ENCODE measurements around the gene MAST4. TPM values are rescaled to one million over a fixed set of nuclear protein-coding genes. Genes with fewer than 3 reads are reported as not detected.

The MAST4 gene
- total and polyA plus RNA-seq, 4 donors = 3.7 to 9.5 (median 6.5) TPM

- Histone ChIP-seq H3K4me3 (ENCODE audit: low read depth in 1 of 3, low read length in 3 of 3) (no peak overlapping the region), H3K9me3 (ENCODE audit: control insufficient read depth in 4 of 4, low read length in 3 of 4) (no peaks in the 10 kb centered on the region), H3K9ac (ENCODE audit: low read depth in 1 of 2, low read length in 2 of 2) (peak overlapping the region in 1 of 2 donors; percentile 33), H3K4me1 (ENCODE audit: control insufficient read depth in 4 of 4, insufficient read depth in 4 of 4, low read length in 3 of 4) (peaks cover 0 to 26% (median 7%) of the 10 kb centered on the region in 4 donors), H3K27me3 (ENCODE audit: control insufficient read depth in 4 of 4, insufficient read depth in 4 of 4, low read length in 3 of 4) (no peaks in the 10 kb centered on the region), H3K36me3 (ENCODE audit: control insufficient read depth in 4 of 4, insufficient read depth in 3 of 4, low read depth in 1 of 4, low read length in 3 of 4) (no peaks in the 10 kb centered on the region), H3K27ac (ENCODE audit: low read depth in 1 of 2, low read length in 2 of 2) (peak overlapping the region; percentile 25 to 48)
- DNase-seq (ENCODE audit: low spot score) = no peak
- WGBS = 43% methylated on average over 3 of the region's 3 CpGs
- TF ChIP-seq, protein P1, sequence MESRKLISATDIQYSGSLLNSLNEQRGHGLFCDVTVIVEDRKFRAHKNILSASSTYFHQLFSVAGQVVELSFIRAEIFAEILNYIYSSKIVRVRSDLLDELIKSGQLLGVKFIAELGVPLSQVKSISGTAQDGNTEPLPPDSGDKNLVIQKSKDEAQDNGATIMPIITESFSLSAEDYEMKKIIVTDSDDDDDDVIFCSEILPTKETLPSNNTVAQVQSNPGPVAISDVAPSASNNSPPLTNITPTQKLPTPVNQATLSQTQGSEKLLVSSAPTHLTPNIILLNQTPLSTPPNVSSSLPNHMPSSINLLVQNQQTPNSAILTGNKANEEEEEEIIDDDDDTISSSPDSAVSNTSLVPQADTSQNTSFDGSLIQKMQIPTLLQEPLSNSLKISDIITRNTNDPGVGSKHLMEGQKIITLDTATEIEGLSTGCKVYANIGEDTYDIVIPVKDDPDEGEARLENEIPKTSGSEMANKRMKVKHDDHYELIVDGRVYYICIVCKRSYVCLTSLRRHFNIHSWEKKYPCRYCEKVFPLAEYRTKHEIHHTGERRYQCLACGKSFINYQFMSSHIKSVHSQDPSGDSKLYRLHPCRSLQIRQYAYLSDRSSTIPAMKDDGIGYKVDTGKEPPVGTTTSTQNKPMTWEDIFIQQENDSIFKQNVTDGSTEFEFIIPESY (IDR thresholded peaks at IDR 0.05) = no peak
- TF ChIP-seq TAF1 (conservative IDR thresholded peaks at IDR 0.05) = no peak
- TF ChIP-seq HNF4A (conservative IDR thresholded peaks at IDR 0.05) = peak; percentile 5 to 36
- TF ChIP-seq, protein P2, sequence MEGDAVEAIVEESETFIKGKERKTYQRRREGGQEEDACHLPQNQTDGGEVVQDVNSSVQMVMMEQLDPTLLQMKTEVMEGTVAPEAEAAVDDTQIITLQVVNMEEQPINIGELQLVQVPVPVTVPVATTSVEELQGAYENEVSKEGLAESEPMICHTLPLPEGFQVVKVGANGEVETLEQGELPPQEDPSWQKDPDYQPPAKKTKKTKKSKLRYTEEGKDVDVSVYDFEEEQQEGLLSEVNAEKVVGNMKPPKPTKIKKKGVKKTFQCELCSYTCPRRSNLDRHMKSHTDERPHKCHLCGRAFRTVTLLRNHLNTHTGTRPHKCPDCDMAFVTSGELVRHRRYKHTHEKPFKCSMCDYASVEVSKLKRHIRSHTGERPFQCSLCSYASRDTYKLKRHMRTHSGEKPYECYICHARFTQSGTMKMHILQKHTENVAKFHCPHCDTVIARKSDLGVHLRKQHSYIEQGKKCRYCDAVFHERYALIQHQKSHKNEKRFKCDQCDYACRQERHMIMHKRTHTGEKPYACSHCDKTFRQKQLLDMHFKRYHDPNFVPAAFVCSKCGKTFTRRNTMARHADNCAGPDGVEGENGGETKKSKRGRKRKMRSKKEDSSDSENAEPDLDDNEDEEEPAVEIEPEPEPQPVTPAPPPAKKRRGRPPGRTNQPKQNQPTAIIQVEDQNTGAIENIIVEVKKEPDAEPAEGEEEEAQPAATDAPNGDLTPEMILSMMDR (IDR thresholded peaks at IDR 0.05; ENCODE audit: low read depth, low read length, missing input control) = peak; percentile 93
- peak in 1 of 2 donors; percentile 20 for TF ChIP-seq JUND (IDR thresholded peaks at IDR 0.05)
- TF ChIP-seq EGR1 (IDR thresholded peaks at IDR 0.05; ENCODE audit: low read depth in 2 of 2) = peak in 1 of 2 donors; percentile 50
- TF ChIP-seq RAD21 (IDR thresholded peaks at IDR 0.05) = peak; percentile 83 to 89
- TF ChIP-seq RXRA (IDR thresholded peaks at IDR 0.05) = peak in 1 of 2 donors; percentile 9
Measured at GRCh38 chr5:66987949-66988838, 392.0 kb downstream of the MAST4 start.

DNA sequence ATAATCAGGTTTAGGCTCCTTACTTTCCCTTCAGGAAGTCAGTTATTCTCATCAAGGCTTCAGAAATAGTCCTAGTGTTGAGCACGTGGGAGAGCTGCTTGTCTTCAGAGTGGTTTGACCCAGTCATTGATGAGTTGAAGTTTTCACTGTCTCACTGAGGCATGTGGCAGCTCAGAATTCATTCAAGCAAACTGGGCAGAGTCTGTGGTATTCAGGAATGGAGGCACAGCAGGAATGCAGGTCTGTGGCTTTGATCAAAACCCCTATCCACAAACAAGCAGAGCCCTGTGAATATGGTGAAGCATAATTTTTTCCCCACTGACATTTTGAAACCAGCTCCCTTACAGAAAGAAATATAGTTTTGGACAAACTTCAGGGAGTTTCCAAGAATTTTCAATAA is 393.1 kb downstream of the MAST4 start:
- WGBS = 0% methylated on average over 1 of the region's 1 CpG
- H3K9me3 ChIP-seq (ENCODE audit: control insufficient read depth in 4 of 4, low read length in 3 of 4) = no peaks in the 10 kb centered on the region
- DNase-seq (ENCODE audit: low spot score) = no peak
- H3K9ac ChIP-seq (ENCODE audit: low read depth in 1 of 2, low read length in 2 of 2) = no peak overlapping the region
- H3K27ac ChIP-seq (ENCODE audit: low read depth in 1 of 2, low read length in 2 of 2) = no peak overlapping the region
- no peaks in the 10 kb centered on the region for H3K36me3 ChIP-seq (ENCODE audit: control insufficient read depth in 4 of 4, insufficient read depth in 3 of 4, low read depth in 1 of 4, low read length in 3 of 4)
- H3K27me3 ChIP-seq (ENCODE audit: control insufficient read depth in 4 of 4, insufficient read depth in 4 of 4, low read length in 3 of 4) = no peaks in the 10 kb centered on the region
- H3K4me3 ChIP-seq (ENCODE audit: low read depth in 1 of 3, low read length in 3 of 3) = no peak overlapping the region
- TF ChIP-seq HNF4G (IDR thresholded peaks at IDR 0.05) = no peak
- TF ChIP-seq ATF3 (IDR thresholded peaks at IDR 0.05) = no peak
- TF ChIP-seq, protein P3, sequence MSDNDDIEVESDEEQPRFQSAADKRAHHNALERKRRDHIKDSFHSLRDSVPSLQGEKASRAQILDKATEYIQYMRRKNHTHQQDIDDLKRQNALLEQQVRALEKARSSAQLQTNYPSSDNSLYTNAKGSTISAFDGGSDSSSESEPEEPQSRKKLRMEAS (IDR thresholded peaks at IDR 0.05) = no peak
- no peak for TF ChIP-seq REST (IDR thresholded peaks at IDR 0.05)
- no peak for TF ChIP-seq RAD21 (IDR thresholded peaks at IDR 0.05)
- TF ChIP-seq YY1 (IDR thresholded peaks at IDR 0.05) = no peak
- no peak for TF ChIP-seq FOXA1 (IDR thresholded peaks at IDR 0.05)
- TF ChIP-seq GABPA (IDR thresholded peaks at IDR 0.05 in 1 of 2, conservative IDR thresholded peaks at IDR 0.05 in 1 of 2) = no peak
- no peak for TF ChIP-seq FOXA2 (IDR thresholded peaks at IDR 0.05)
- no peak for TF ChIP-seq HNF4A (conservative IDR thresholded peaks at IDR 0.05)
- TF ChIP-seq NR2F2 (IDR thresholded peaks at IDR 0.05) = no peak
- peaks cover 0 to 26% (median 7%) of the 10 kb centered on the region in 4 donors for H3K4me1 ChIP-seq (ENCODE audit: control insufficient read depth in 4 of 4, insufficient read depth in 4 of 4, low read length in 3 of 4)

Measured in liver (tissue), 9 donors.